Activated CD4-positive, alpha-beta T cell treated with anti-CD3 and anti-CD28 coated beads, Interleukin-2, amount 50 U/mL, for 24 hours (primary cell): Measurements from ENCODE around the gene AP1M1.
A peak's percentile ranks its signal among the peaks of the same experiment; 100 is the strongest.

ENCODE experiments used
- DNase-seq, 2 donors: peaks; one replicate each; pipeline ENCODE4 v3.0.0-alpha.2; 2020; ENCODE audit warnings: low read depth in 1 of 2, low spot score in 1 of 2

The AP1M1 gene

GRCh38 chr19:16185123-16185767 lies 12.5 kb upstream of the AP1M1 start, which contains the start of gene FAM32A:
FAM32A (plus strand) TSS chr19:16185410; CDS start chr19:16185443, 33 bp downstream.
- DNase-seq = peak; percentile 96 to 99

GRCh38 chr19:16185768-16186123 lies 12.0 kb upstream of the AP1M1 start:
- DNase-seq = no peak

- DNase-seq = no peak
These were observed 9.2 kb upstream of the AP1M1 start for GRCh38 chr19:16188521-16188920.

- DNase-seq = no peak
These were observed 7.5 kb upstream of the AP1M1 start for GRCh38 chr19:16190198-16190597.

- no peak for DNase-seq
These were observed 7.0 kb upstream of the AP1M1 start for GRCh38 chr19:16190736-16191135.

GRCh38 chr19:16191216-16191908 lies 6.3 kb upstream of the AP1M1 start:
- no peak for DNase-seq

GRCh38 chr19:16193466-16193865 lies 4.2 kb upstream of the AP1M1 start:
- no peak for DNase-seq

- no peak for DNase-seq
These were observed 506 bp upstream of the AP1M1 start for GRCh38 chr19:16197188-16197621.

GRCh38 chr19:16198370-16198651 lies 600 bp downstream of the AP1M1 start:
- no peak for DNase-seq

GRCh38 chr19:16199275-16199932 lies 1.7 kb downstream of the AP1M1 start:
- no peak for DNase-seq

GRCh38 chr19:16200038-16201010 lies 2.6 kb downstream of the AP1M1 start:
- no peak for DNase-seq

GRCh38 chr19:16201011-16201391 lies 3.3 kb downstream of the AP1M1 start:
- DNase-seq = no peak

- no peak for DNase-seq
These were observed 4.9 kb downstream of the AP1M1 start for GRCh38 chr19:16202320-16203255.

GRCh38 chr19:16203256-16204004 lies 5.7 kb downstream of the AP1M1 start:
- no peak for DNase-seq

- DNase-seq = no peak
These were observed 6.2 kb downstream of the AP1M1 start for GRCh38 chr19:16204005-16204294.

- no peak for DNase-seq
These were observed 7.7 kb downstream of the AP1M1 start for GRCh38 chr19:16205205-16206045.

- DNase-seq = no peak
These were observed 8.4 kb downstream of the AP1M1 start for GRCh38 chr19:16206046-16206605.

GRCh38 chr19:16206637-16207036 lies 8.9 kb downstream of the AP1M1 start:
- DNase-seq = no peak

GRCh38 chr19:16207063-16207462 lies 9.4 kb downstream of the AP1M1 start:
- DNase-seq = no peak
